Measurements from ENCODE around the gene RABEP2. TPM values are rescaled to one million over a fixed set of nuclear protein-coding genes. Genes with fewer than 3 reads are reported as not detected.

The RABEP2 gene
- polyA plus RNA-seq, 2 of the 4 experiments (the other 2 are of a cell fraction) = 6.0 to 13.7 TPM

DNA sequence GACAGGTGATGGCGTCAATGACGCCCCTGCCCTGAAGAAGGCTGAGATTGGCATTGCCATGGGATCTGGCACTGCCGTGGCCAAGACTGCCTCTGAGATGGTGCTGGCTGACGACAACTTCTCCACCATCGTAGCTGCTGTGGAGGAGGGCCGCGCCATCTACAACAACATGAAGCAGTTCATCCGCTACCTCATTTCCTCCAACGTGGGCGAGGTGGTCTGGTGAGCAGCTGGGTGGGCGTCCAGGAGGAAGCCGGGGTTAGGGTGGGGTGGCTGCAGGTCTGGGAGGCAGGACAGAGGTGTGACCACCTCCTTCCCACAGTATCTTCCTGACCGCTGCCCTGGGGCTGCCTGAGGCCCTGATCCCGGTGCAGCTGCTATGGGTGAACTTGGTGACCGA is 23.2 kb downstream of the RABEP2 start:
- H3K9me3 ChIP-seq = no peaks in the 10 kb centered on the region
- DNase-seq (ENCODE audit: low read depth in 1 of 2, low spot score in 1 of 2) (no peak), ATAC-seq (0 out of 6 replicates have a peak, but pooled peaks of 1 of the 2 experiments have one; percentile 7), FAIRE-seq (no peak)
- 92% methylated on average over 15 of the region's 15 CpGs for WGBS (ENCODE audit: missing lambda C conversion rate)
- ChIA-PET CTCF (interaction anchor here (0.6 kb wide), 3 partner anchors 10 to 624 kb away, joined by 3 to 4 read pairs (median 3); no protein-coding TSS in a partner anchor), POLR2A (no interaction called here)
- no peak overlapping the region for H3K4me3 ChIP-seq
- no peak overlapping the region for H3K4me2 ChIP-seq
- no peak overlapping the region for H3K27ac ChIP-seq
- no peaks in the 10 kb centered on the region for H3K4me1 ChIP-seq
- no peak for TF ChIP-seq ESRRA (IDR thresholded peaks at IDR 0.05; ENCODE audit: borderline replicate concordance, low read length)
- no peak for TF ChIP-seq TP53 (CRISPR knock-in tag; IDR thresholded peaks at IDR 0.05)
- TF ChIP-seq EHMT2 (IDR thresholded peaks at IDR 0.05; ENCODE audit: low read depth) = no peak
- no peak for TF ChIP-seq E2F6 (IDR thresholded peaks at IDR 0.05; ENCODE audit: borderline replicate concordance, low read depth)
- TF ChIP-seq BHLHE40 (IDR thresholded peaks at IDR 0.05; ENCODE audit: low read depth, low read length) = no peak
- TF ChIP-seq SREBF2 (IDR thresholded peaks at IDR 0.05) = no peak
- TF ChIP-seq MYC (IDR thresholded peaks at IDR 0.05; ENCODE audit: borderline replicate concordance, low read length) = no peak
- no peak for TF ChIP-seq NPAS2 (CRISPR knock-in tag; IDR thresholded peaks at IDR 0.05; ENCODE audit: borderline replicate concordance)
- no peak for TF ChIP-seq FOSL2 (IDR thresholded peaks at IDR 0.05)
- no peak for TF ChIP-seq FOSL2 (CRISPR knock-in tag; IDR thresholded peaks at IDR 0.05)
- no peak for TF ChIP-seq CHD2 (IDR thresholded peaks at IDR 0.05; ENCODE audit: low read length, partially characterized antibody)
- TF ChIP-seq NR3C1 (IDR thresholded peaks at IDR 0.05) = no peak
- TF ChIP-seq MAX (IDR thresholded peaks at IDR 0.05) = no peak
- TF ChIP-seq HMGXB4 (CRISPR knock-in tag; IDR thresholded peaks at IDR 0.05; ENCODE audit: borderline replicate concordance) = no peak
- TF ChIP-seq RARB (CRISPR knock-in tag; IDR thresholded peaks at IDR 0.05) = no peak

- no peaks in the 10 kb centered on the region for H3K9me3 ChIP-seq
- no peak overlapping the region for H3K4me3 ChIP-seq
- POLR2A ChIA-PET = no interaction called here
- H3K27ac ChIP-seq = peak overlapping the region in 1 of 2 experiments; percentile 40; a peak in 2 of 6 replicates
- H3K4me1 ChIP-seq = no peaks in the 10 kb centered on the region
- CTCF ChIA-PET = interaction anchor here (0.6 to 1.0 kb wide), 3 partner anchors 44 to 1125 kb away, joined by 3 to 4 read pairs (median 4); no protein-coding TSS in a partner anchor
- ATAC-seq (no peak), DNase-seq (ENCODE audit: low read depth in 1 of 2, low spot score in 1 of 2) (no peak), FAIRE-seq (no peak)
- WGBS (ENCODE audit: missing lambda C conversion rate) = 94% methylated on average over 25 of the region's 25 CpGs
- H3K4me2 ChIP-seq = no peak overlapping the region
- TF ChIP-seq REST (IDR thresholded peaks at IDR 0.05) (no peak), RAD21 (conservative IDR thresholded peaks at IDR 0.05 in 1 of 2, IDR thresholded peaks at IDR 0.05 in 1 of 2) (no peak), ZSCAN20 (CRISPR knock-in tag; IDR thresholded peaks at IDR 0.05) (no peak), HOXB13 (CRISPR knock-in tag; IDR thresholded peaks at IDR 0.05; ENCODE audit: low read depth) (no peak), FOSB (CRISPR knock-in tag; IDR thresholded peaks at IDR 0.05) (no peak), RFX5 (IDR thresholded peaks at IDR 0.05) (no peak), JUN (IDR thresholded peaks at IDR 0.05) (no peak), TP53 (CRISPR knock-in tag; IDR thresholded peaks at IDR 0.05) (no peak), RCOR1 (IDR thresholded peaks at IDR 0.05; ENCODE audit: low read depth, low read length) (no peak), POLR2A (IDR thresholded peaks at IDR 0.05; ENCODE audit: low read length) (no peak), POLR2AphosphoS2 (conservative IDR thresholded peaks at IDR 0.05; ENCODE audit: low read length) (no peak), PBX3 (IDR thresholded peaks at IDR 0.05) (no peak), ZC3H11A (IDR thresholded peaks at IDR 0.05) (no peak), PHF8 (IDR thresholded peaks at IDR 0.05; ENCODE audit: borderline replicate concordance, low read depth) (no peak)
- TF ChIP-seq, protein P1, sequence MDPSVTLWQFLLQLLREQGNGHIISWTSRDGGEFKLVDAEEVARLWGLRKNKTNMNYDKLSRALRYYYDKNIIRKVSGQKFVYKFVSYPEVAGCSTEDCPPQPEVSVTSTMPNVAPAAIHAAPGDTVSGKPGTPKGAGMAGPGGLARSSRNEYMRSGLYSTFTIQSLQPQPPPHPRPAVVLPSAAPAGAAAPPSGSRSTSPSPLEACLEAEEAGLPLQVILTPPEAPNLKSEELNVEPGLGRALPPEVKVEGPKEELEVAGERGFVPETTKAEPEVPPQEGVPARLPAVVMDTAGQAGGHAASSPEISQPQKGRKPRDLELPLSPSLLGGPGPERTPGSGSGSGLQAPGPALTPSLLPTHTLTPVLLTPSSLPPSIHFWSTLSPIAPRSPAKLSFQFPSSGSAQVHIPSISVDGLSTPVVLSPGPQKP (IDR thresholded peaks at IDR 0.05; ENCODE audit: low read depth, low read length) = no peak
- TF ChIP-seq, protein P2, sequence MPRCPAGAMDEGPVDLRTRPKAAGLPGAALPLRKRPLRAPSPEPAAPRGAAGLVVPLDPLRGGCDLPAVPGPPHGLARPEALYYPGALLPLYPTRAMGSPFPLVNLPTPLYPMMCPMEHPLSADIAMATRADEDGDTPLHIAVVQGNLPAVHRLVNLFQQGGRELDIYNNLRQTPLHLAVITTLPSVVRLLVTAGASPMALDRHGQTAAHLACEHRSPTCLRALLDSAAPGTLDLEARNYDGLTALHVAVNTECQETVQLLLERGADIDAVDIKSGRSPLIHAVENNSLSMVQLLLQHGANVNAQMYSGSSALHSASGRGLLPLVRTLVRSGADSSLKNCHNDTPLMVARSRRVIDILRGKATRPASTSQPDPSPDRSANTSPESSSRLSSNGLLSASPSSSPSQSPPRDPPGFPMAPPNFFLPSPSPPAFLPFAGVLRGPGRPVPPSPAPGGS (IDR thresholded peaks at IDR 0.05) = no peak
Measured at GRCh38 chr16:28900601-28901000, 24.4 kb downstream of the RABEP2 start.

Measured in A549 (cell line).